ENCODE results near the gene KRT15. TPM values are rescaled to one million over a fixed set of nuclear protein-coding genes. Genes with fewer than 3 reads are reported as not detected.

The KRT15 gene
- total RNA-seq, 2 donors from 2014 or later = 138 to 1,038 TPM

- TF ChIP-seq POLR2AphosphoS5 (IDR thresholded peaks at IDR 0.05) (no peak), POLR2A (IDR thresholded peaks at IDR 0.05) (no peak), CTCF (IDR thresholded peaks at IDR 0.05) (no peak)
- Histone ChIP-seq H3K36me3 (no peaks in the 10 kb centered on the region), H3K4me1 (replicated peaks) (peaks cover 10% of the 10 kb centered on the region), H3K9me3 (no peaks in the 10 kb centered on the region), H3K4me3 (no peak overlapping the region), H3K27ac (no peak overlapping the region), H3K27me3 (replicated peaks; ENCODE audit: insufficient read depth) (no peaks in the 10 kb centered on the region)
- intact Hi-C loops (cut with DNase I) = no loop called here
- no peak for DNase-seq (ENCODE audit: low spot score)
- 70% methylated on average over 9 of the region's 9 CpGs for WGBS
These were observed 19.3 kb upstream of the KRT15 start for GRCh38 chr17:41537990-41538389.

- TF ChIP-seq CTCF (IDR thresholded peaks at IDR 0.05) (no peak), POLR2A (IDR thresholded peaks at IDR 0.05) (no peak), POLR2AphosphoS5 (IDR thresholded peaks at IDR 0.05) (no peak)
- intact Hi-C loops (cut with DNase I) = no loop called here
- H3K27ac ChIP-seq = peak overlapping the region in 1 of 2 donors; percentile 28
- no peaks in the 10 kb centered on the region for H3K36me3 ChIP-seq
- DNase-seq (ENCODE audit: low spot score) = no peak
- 91% methylated on average over 7 of the region's 7 CpGs for WGBS
- no peak overlapping the region for H3K4me3 ChIP-seq
- no peaks in the 10 kb centered on the region for H3K9me3 ChIP-seq
- H3K4me1 ChIP-seq (replicated peaks) = peaks cover 10% of the 10 kb centered on the region
- no peaks in the 10 kb centered on the region for H3K27me3 ChIP-seq (replicated peaks; ENCODE audit: insufficient read depth)
These were observed 18.9 kb upstream of the KRT15 start for GRCh38 chr17:41537614-41537954.

- peak overlapping the region in 1 of 2 donors; percentile 28 for H3K27ac ChIP-seq
- WGBS = 80% methylated on average over 7 of the region's 7 CpGs
- no peaks in the 10 kb centered on the region for H3K36me3 ChIP-seq
- H3K4me1 ChIP-seq (replicated peaks) = peaks cover 10% of the 10 kb centered on the region
- intact Hi-C loops (cut with DNase I) = no loop called here
- H3K4me3 ChIP-seq = no peak overlapping the region
- H3K27me3 ChIP-seq (replicated peaks; ENCODE audit: insufficient read depth) = no peaks in the 10 kb centered on the region
- H3K9me3 ChIP-seq = no peaks in the 10 kb centered on the region
- TF ChIP-seq CTCF (IDR thresholded peaks at IDR 0.05) = no peak
- no peak for TF ChIP-seq POLR2A (IDR thresholded peaks at IDR 0.05)
- TF ChIP-seq POLR2AphosphoS5 (IDR thresholded peaks at IDR 0.05) = no peak
- no peak for DNase-seq (ENCODE audit: low spot score)
These were observed 18.3 kb upstream of the KRT15 start for GRCh38 chr17:41536741-41537613.

- no peaks in the 10 kb centered on the region for H3K36me3 ChIP-seq
- TF ChIP-seq POLR2A (IDR thresholded peaks at IDR 0.05) = no peak
- TF ChIP-seq POLR2AphosphoS5 (IDR thresholded peaks at IDR 0.05) = peak; percentile 48
- no peaks in the 10 kb centered on the region for H3K27me3 ChIP-seq (replicated peaks; ENCODE audit: insufficient read depth)
- H3K4me1 ChIP-seq (replicated peaks) = peaks cover 10% of the 10 kb centered on the region
- H3K4me3 ChIP-seq = no peak overlapping the region
- intact Hi-C loops (cut with DNase I) = no loop called here
- peak overlapping the region in 1 of 2 donors; percentile 6 for H3K27ac ChIP-seq
- no peaks in the 10 kb centered on the region for H3K9me3 ChIP-seq
- DNase-seq (ENCODE audit: low spot score) = peak; percentile 78
- WGBS = 66% methylated on average over 15 of the region's 15 CpGs
These were observed 17.2 kb upstream of the KRT15 start for GRCh38 chr17:41535764-41536481.

GRCh38 chr17:41534899-41535546 is 16.3 kb upstream of the KRT15 start:
- H3K4me1 ChIP-seq (replicated peaks) = peaks cover 10% of the 10 kb centered on the region
- H3K27ac ChIP-seq = no peak overlapping the region
- no peak for TF ChIP-seq CTCF (IDR thresholded peaks at IDR 0.05)
- TF ChIP-seq POLR2A (IDR thresholded peaks at IDR 0.05) = no peak
- TF ChIP-seq POLR2AphosphoS5 (IDR thresholded peaks at IDR 0.05) = no peak
- no peak overlapping the region for H3K4me3 ChIP-seq
- intact Hi-C loops (cut with DNase I) = no loop called here
- no peaks in the 10 kb centered on the region for H3K27me3 ChIP-seq (replicated peaks; ENCODE audit: insufficient read depth)
- no peak for DNase-seq (ENCODE audit: low spot score)
- no peaks in the 10 kb centered on the region for H3K36me3 ChIP-seq
- no peaks in the 10 kb centered on the region for H3K9me3 ChIP-seq
- WGBS = 82% methylated on average over 7 of the region's 7 CpGs
